Measurements from ENCODE around the gene CHMP4A. TPM values are rescaled to one million over a fixed set of nuclear protein-coding genes. Genes with fewer than 3 reads are reported as not detected.

Gene CHMP4A
- total and polyA plus RNA-seq, 2 donors (not counting 1 experiment from before 2014, with no cell fraction given): 91.2 to 103 TPM

DNA sequence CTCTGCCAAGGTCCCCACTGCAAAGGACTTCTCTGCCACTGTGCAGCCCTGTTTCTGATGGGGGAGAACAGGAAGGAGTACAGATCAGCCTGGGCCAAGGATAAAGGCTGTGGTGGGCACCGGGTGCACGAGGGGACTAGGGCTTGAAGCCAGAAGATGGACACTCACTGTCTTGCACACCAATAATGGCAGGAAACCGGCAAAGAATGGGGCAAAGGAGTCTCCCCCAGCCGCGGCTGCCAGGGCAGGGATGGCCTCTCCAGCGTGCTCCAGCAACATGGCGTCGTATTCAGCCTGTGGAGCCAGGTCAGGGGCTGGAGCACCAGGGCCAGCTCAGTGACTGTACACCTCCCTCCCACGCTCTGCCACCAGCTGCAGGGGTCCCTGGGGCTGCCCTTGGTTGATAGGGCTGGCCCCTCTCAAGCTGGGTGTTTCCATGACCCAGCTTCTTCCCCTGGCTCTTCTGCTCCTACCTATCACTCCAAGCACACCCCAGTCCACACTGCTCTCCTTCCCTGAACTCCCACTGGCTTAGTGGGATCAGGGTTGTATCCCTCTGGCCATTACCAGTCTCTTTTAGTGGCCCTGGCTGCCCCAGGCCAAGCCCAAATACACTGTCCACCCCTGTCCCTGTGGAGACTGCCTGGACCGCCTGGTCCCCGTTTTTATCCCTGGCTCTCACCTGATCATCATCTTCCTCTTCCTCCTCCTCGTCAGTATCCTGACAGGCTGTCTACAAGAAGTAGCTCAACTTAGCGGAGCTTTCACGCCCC lies 31.0 kb downstream of the CHMP4A start:
- Histone ChIP-seq H2AFZ (ENCODE audit: insufficient read depth, low read depth, low read length, poor library complexity, severe bottlenecking) (no peak overlapping the region), H3K9ac (ENCODE audit: low read length) (no peak overlapping the region), H3K36me3 (replicated peaks in 1 of 2; ENCODE audit: control extremely low read depth in 1 of 2, control insufficient read depth in 1 of 2, extremely low read depth in 1 of 2, insufficient read depth in 2 of 2, low read length in 1 of 2) (peaks cover 5 to 81% of the 10 kb centered on the region in 2 experiments), H3K4me1 (ENCODE audit: control insufficient read depth in 2 of 2, insufficient read depth in 2 of 2, low read length in 2 of 2) (peaks cover 1 to 2% of the 10 kb centered on the region in 2 donors), H3K79me2 (ENCODE audit: control insufficient read depth, insufficient read depth, low read length) (peaks cover 26% of the 10 kb centered on the region), H3K27ac (ENCODE audit: low read length in 2 of 2) (no peak overlapping the region), H3K4me3 (ENCODE audit: control extremely low read depth in 1 of 5, extremely low read depth in 1 of 5, insufficient read depth in 1 of 5, low read depth in 2 of 5, low read length in 4 of 5) (no peak overlapping the region), H3K9me3 (ENCODE audit: control extremely low read depth in 1 of 3, control insufficient read depth in 2 of 3, insufficient read depth in 1 of 3, low read length in 2 of 3) (no peaks in the 10 kb centered on the region), H3K27me3 (replicated peaks in 1 of 4; ENCODE audit: control extremely low read depth in 1 of 4, control insufficient read depth in 3 of 4, insufficient read depth in 4 of 4, low read length in 3 of 4) (no peaks in the 10 kb centered on the region), H3K4me2 (replicated peaks; ENCODE audit: low read depth, low read length, poor library complexity, severe bottlenecking) (no peak overlapping the region), H4K20me1 (ENCODE audit: control insufficient read depth, insufficient read depth, low read length, poor library complexity, severe bottlenecking) (no peaks in the 10 kb centered on the region)
- H3K4me3 Mint-ChIP-seq: no peak overlapping the region
- no peak overlapping the region for H3K27ac Mint-ChIP-seq
- no peaks in the 10 kb centered on the region for H3K9me3 Mint-ChIP-seq (ENCODE audit: insufficient read depth)
- TF ChIP-seq EZH2 (IDR thresholded peaks at IDR 0.05; ENCODE audit: borderline replicate concordance, insufficient read depth, low read depth, low read length, poor library complexity, severe bottlenecking): no peak
- TF ChIP-seq, protein P1, sequence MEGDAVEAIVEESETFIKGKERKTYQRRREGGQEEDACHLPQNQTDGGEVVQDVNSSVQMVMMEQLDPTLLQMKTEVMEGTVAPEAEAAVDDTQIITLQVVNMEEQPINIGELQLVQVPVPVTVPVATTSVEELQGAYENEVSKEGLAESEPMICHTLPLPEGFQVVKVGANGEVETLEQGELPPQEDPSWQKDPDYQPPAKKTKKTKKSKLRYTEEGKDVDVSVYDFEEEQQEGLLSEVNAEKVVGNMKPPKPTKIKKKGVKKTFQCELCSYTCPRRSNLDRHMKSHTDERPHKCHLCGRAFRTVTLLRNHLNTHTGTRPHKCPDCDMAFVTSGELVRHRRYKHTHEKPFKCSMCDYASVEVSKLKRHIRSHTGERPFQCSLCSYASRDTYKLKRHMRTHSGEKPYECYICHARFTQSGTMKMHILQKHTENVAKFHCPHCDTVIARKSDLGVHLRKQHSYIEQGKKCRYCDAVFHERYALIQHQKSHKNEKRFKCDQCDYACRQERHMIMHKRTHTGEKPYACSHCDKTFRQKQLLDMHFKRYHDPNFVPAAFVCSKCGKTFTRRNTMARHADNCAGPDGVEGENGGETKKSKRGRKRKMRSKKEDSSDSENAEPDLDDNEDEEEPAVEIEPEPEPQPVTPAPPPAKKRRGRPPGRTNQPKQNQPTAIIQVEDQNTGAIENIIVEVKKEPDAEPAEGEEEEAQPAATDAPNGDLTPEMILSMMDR (IDR thresholded peaks at IDR 0.05): no peak
- ChIA-PET POLR2A (no interaction called here), CTCF (no interaction called here)
- ATAC-seq (ENCODE audit: low read depth) (no peak), DNase-seq (no peak)
- H3K4me1 Mint-ChIP-seq: peaks cover 14% of the 10 kb centered on the region
- H3K27me3 Mint-ChIP-seq: no peaks in the 10 kb centered on the region
- WGBS (ENCODE audit: insufficient coverage): 94% methylated on average over 10 of the region's 14 CpGs
- intact Hi-C loops (cut with micrococcal nuclease): no loop called here

DNA sequence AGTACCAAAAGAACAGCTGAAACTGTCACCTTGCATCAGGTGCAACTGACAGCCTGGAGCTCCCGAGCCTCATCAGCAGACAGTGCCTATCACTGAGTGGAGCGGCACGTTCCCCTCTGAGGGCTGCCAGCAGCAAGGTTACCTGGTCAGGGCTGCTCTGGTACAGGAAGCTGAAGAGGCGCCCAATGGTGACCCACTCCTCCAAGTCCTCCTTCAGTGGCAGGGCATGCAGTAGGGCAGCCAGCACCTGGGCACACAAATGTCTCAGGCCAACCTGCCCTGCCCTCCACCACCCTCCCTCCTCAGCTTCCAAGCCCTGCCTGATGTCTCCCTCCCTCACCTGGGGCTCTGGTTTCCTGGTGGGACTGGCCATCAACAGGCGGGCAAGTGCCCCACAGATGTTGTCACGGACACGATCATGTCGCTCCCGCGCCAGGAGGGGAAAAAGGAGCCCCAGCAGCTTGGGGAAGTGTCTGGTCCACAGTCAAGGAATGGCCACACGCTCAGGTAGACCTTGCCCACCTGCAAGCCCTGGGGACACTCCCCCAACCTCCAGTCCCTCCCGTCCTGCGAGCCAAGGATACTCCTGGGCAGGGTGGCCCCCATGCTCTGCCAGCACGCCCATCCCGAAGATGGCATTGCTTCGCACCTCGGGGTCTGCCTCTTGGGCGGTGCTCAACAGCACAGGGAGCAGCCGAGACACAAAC lies 31.8 kb downstream of the CHMP4A start:
- no peaks in the 10 kb centered on the region for H3K9me3 ChIP-seq (ENCODE audit: control extremely low read depth in 1 of 3, control insufficient read depth in 2 of 3, insufficient read depth in 1 of 3, low read length in 2 of 3)
- H2AFZ ChIP-seq (ENCODE audit: insufficient read depth, low read depth, low read length, poor library complexity, severe bottlenecking): no peak overlapping the region
- intact Hi-C loops (cut with micrococcal nuclease): no loop called here
- peaks cover 5 to 83% of the 10 kb centered on the region in 2 experiments for H3K36me3 ChIP-seq (replicated peaks in 1 of 2; ENCODE audit: control extremely low read depth in 1 of 2, control insufficient read depth in 1 of 2, extremely low read depth in 1 of 2, insufficient read depth in 2 of 2, low read length in 1 of 2)
- no peaks in the 10 kb centered on the region for H3K27me3 ChIP-seq (replicated peaks in 1 of 4; ENCODE audit: control extremely low read depth in 1 of 4, control insufficient read depth in 3 of 4, insufficient read depth in 4 of 4, low read length in 3 of 4)
- no peak overlapping the region for H3K4me3 ChIP-seq (ENCODE audit: control extremely low read depth in 1 of 5, extremely low read depth in 1 of 5, insufficient read depth in 1 of 5, low read depth in 2 of 5, low read length in 4 of 5)
- no peaks in the 10 kb centered on the region for H3K4me1 ChIP-seq (ENCODE audit: control insufficient read depth in 2 of 2, insufficient read depth in 2 of 2, low read length in 2 of 2)
- ATAC-seq (ENCODE audit: low read depth) (no peak), DNase-seq (no peak)
- H3K27ac ChIP-seq (ENCODE audit: low read length in 2 of 2): no peak overlapping the region
- Mint-ChIP-seq H3K9me3 (ENCODE audit: insufficient read depth) (no peaks in the 10 kb centered on the region), H3K27ac (no peak overlapping the region), H3K4me3 (no peak overlapping the region), H3K27me3 (no peaks in the 10 kb centered on the region), H3K4me1 (peaks cover 10% of the 10 kb centered on the region)
- TF ChIP-seq, protein P1 (IDR thresholded peaks at IDR 0.05): no peak
- TF ChIP-seq EZH2 (IDR thresholded peaks at IDR 0.05; ENCODE audit: borderline replicate concordance, insufficient read depth, low read depth, low read length, poor library complexity, severe bottlenecking): no peak
- ChIA-PET POLR2A (no interaction called here), CTCF (interaction anchor here (0.8 to 1.6 kb wide), 2 partner anchors 16 to 36 kb away, joined by 3 read pairs; partner anchors contain the start of gene PSME2)
- H4K20me1 ChIP-seq (ENCODE audit: control insufficient read depth, insufficient read depth, low read length, poor library complexity, severe bottlenecking): no peaks in the 10 kb centered on the region
- no peak overlapping the region for H3K9ac ChIP-seq (ENCODE audit: low read length)
- H3K79me2 ChIP-seq (ENCODE audit: control insufficient read depth, insufficient read depth, low read length): peaks cover 18% of the 10 kb centered on the region
- no peak overlapping the region for H3K4me2 ChIP-seq (replicated peaks; ENCODE audit: low read depth, low read length, poor library complexity, severe bottlenecking)
- 93% methylated on average over 19 of the region's 19 CpGs for WGBS (ENCODE audit: insufficient coverage)

Data from B cell (primary cell).